GM18861 (cell line): ENCODE measurements around the gene CRABP2.

Source experiments
- ATAC-seq: cut with Tn5 transposase; IDR thresholded peaks from one replicate; pipeline ENCODE4 v1.9.1; 2021; ENCODE audit not compliant: unreplicated experiment

The CRABP2 gene

DNA sequence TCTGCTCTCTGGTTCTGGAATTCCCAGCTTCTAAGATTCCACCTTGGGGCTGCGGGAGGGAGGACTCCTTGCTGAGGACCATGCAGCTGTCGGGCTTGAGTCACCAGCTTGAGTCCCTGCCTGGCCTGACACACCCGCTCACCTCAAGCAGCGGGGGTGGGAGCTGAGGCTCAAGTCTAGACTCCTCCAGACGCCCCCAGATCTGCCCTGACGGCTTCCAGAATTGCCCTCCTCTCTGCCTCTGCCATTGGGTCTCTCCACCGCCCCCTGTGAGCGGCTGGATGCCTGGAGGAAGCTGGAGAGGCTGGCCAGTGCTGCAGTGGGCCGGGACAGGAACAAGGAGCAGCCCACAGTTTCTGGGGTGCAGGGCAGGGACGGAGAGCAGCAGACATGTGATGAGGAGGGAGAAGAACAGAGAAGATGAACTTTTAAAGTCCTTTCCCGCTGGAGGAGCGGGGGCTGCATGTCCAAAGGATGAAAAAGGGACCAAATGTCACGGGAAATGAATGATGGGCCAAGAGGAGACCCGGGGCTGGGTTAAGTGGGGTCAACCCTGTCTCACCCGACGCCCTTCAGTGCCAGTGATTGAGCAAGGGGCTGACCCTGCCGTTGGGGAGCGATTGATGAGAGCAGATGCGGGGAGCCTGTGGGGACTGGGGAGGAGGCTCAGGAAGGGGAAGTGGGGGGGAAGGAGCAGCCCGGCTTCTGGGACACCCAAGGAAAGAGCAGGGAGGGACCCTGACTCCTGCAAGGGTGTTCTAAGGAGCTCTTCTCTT is 13.5 kb downstream of the CRABP2 start:
- no peak for ATAC-seq

- ATAC-seq = no peak
Measured at GRCh38 chr1:156691191-156691590, 14.2 kb downstream of the CRABP2 start.

GRCh38 chr1:156690675-156691036 is 14.7 kb downstream of the CRABP2 start:
- ATAC-seq = no peak

DNA sequence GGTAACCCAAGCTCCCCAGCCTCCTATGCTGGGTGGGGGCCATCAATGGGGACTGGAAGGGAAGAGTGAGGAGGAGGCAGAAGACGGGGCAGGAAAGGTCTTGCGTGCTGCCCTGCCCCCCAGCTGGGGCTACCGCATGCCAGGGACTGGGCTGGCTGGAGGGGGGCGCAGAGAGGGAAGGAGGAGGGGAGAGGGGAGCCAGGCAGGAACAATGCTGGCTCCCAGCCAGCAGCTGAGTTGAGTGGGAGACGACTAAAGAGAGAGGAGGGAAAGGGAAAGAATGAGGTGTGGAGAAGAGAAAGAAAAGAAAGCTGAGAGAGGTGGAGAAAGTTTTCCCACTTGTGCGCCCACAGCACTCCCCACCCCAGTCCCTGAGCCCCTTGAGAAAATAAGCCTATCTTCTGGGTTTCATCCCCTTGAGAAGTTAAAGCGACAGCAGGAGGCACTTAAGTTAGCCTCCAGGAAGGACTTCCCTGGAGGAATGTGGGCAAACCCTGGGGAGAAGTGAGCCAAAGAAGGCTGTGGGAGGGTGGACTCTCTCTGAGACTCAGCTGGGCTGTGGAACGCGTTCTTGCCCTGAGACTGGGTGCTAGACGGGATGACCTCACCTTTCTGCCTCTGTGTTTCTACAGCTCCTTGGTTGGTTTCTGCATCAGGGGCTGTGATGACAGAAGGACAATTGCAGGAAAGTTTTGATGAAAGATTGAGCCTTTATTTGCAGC is 15.3 kb downstream of the CRABP2 start:
- no peak for ATAC-seq

GRCh38 chr1:156689035-156689952 is 16.1 kb downstream of the CRABP2 start:
- ATAC-seq = no peak

GRCh38 chr1:156684227-156684782 is 21.1 kb downstream of the CRABP2 start:
- ATAC-seq = no peak

DNA sequence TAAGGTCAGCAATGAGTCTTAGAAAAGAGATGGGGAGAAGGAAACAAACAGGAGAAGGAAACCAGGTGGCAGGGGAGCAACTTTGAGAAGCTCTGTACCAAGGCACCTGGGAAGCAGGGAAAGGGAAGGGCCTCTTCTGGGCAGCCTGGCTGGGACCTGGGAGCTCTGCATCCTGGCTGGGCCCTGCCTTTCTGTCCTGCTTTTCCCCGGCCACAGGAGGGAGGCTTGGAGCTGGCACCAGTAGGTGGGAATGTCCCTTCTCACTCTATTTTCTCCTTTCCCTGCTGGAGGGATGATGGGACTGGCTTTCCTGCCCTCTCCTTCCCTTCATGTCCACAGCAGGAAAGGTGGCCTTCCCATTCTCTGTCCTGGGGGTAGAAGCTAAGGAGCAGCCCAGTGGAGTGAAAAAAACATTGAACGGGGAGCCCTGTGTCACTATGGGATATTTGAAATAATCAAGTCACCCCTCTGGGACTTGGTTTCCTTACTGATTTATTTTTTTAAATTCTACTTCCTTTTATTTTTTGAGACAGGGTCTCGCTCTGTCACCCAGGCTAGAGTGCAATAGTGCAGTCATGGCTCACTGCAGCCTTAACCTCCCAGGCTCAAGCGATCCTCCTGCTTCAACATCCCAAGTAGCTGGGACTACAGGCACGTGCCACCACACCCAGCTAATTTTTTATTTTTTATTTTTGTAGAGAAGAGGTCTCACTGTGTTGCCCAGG is 23.1 kb downstream of the CRABP2 start:
- ATAC-seq = no peak

DNA sequence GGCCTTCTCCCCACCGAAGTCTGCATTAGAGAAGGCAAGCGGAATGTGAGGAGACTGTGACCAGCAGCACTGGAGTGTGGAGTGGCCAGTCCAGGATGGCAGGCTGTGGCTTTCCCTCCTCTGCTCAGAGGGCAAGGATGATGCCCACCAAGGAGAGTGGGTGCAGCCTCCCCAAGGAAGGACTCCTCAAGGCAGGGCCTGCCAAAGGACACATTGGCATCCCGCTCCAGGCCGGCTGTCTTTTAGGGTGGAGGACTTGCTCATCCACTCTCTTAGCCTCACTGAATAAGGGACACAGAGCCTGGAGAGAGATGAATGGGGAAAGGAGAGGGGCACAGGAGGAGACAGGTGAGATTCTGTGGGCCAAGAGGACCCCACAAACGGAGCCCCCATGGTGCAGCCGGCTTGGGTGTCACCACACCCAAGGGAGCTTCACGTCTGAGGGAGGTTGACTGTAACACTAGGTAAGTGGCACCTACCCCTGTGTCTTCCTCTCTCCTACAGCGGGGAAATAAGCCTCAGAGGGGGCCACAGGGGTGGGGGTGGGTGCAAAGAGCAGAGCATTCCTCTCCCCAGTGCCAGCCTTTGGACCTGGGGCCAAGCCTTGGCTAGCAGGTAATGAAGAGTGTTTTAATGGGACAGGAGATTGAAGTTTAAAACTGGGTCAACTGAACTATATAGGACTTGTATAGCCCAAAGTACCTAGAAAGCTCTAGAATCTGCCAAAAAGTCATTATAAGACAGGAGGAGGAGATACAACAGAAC is 24.0 kb downstream of the CRABP2 start:
- no peak for ATAC-seq

DNA sequence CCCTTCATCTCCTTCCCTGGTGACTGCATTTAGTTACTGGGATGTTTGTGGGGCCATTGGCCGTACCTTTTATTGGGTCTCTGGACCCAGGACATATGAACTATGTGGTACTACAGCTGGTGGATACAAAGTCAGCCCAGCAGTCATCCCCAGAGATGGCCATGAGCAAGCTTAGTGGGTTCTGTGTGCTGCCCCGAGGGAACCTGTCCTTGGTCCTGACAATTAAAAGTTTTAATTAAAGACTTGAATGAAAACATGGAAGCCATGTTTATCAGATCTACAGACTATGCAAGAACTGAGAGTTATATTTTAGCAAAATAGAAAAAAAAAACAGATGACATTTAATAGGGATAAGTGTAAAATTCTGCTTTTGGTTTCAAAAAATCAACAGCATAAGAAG is 25.3 kb downstream of the CRABP2 start:
- ATAC-seq = no peak

DNA sequence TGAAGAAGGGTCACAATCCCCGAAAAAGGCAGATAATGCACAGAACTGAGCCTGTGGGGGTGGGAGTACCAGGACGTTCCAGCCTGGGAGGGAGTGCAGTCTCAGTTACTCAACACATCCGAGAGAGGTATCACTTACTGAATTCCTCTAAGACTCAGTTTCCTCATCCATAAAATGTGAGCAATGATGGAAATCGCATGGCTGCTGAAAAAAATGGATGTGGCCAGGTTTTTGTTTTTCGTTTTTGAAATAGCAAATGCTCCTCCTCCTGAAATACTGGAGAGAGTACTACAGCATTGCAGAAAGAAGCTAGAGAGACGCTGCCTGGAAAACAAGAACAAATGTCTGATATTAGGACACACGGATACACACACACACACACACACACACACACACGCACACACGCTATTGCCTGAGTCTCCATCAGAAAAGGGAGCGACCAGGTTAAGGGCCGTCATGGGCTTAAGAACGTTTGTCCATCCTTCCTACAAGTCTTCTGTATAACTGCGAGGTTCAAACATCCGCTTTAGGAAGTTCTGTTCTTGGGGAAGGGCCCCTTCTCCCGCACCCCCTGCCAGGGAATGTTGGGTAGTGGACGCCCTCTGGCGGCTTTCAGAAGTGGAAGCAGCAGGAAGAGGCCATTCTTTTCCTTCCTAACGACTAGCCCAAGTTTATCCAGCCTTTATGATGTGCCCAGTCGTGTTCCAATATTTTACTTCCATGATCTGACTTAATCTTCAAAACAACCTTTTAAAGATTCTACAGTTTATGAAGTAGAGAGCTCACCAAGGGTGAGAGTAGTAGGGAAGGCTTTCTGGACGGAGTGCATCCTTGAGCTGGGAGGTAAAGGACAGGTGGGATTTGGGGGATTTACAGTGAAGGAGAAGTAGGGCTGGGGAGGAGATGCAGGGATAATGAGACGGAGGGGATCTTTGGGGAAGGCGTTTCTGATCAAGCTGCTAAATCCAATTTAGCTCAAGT is 27.5 kb downstream of the CRABP2 start:
- no peak for ATAC-seq

GRCh38 chr1:156676820-156677615 is 28.4 kb downstream of the CRABP2 start, which contains the start of gene NES:
Gene NES, minus strand, starts transcription at chr1:156677407. Its CDS starts 143 bp downstream, at chr1:156677264.
- ATAC-seq = no peak

GRCh38 chr1:156676114-156676819 is 29.1 kb downstream of the CRABP2 start:
- no peak for ATAC-seq

DNA sequence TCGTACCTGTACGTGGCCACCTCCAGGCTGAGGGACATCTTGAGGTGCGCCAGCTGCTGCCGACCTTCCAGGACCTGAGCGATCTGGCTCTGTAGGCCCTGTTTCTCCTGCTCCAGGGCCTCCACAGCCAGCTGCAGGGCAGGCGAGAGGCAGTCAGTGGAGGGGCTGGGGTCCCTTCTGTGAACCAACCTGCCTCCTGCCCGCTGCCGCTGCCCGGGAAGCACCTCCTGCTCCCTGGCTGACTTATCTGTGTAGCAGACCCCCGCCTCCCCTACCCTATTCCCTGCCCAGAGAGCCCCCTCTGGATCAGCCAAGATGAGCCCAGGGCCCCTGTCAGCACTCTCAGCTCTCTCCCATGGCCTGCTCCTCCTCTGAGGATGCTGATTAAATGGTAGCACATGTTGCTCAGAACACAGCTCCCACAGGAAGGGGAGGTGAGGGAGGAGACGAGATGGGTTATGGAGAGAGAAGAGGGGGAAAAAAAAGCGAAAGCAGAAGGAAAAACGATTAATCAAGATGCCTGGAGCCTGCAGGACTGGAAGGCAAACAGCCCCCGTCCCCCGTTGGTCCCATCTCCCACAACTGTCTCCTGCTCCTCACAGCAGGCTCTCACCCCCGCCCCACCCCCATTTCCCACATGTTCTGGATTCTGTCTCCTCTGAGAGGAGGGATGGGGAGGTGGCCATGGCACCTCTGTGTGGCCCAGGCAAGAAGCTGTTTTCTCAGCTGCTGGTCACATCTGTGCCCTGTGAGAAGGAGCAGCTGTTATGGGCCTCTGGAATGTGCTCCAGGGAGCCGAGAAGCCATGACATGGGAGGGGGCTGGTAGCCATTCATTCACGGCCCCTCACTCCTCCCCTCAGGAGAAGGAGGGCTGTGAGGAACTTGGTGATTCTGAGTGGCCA is 29.9 kb downstream of the CRABP2 start:
- ATAC-seq = no peak

DNA sequence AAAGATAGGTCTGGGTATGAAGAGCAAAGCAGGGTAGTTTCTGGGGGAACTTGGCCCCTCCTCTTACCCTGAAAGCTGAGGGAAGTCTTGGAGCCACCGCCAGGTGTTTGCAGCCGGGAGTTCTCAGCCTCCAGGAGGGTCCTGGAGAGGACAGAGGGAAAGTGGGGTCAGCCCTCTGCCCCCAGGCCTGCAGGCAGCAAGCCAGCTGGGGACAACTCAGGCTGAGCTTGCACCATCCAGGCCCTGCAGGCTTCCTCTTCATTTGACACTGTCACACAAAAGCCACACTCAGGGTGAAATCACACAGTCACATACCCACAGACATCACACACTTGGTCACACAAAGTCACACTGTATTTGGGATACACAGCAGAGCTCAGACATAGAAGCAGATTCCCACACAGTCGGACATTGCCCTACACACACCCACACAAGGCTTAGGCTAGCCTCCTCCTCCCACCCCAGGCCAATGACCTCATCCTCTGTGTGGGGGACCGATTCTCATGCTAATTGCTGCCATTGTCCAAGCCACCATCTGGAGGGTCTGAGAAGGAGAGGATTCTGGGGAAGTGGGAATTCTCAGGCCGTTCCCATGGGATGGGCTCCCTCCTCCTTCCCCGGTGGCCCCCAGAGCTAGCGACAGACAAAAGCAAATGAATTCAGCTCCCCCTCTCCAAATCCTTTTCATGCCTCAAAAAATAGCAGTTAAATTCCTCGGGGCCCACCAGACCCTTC is 31.8 kb downstream of the CRABP2 start:
- no peak for ATAC-seq

GRCh38 chr1:156671804-156672203 is 33.6 kb downstream of the CRABP2 start:
- no peak for ATAC-seq
